Neural crest cell (in vitro differentiated cells): ENCODE results near the gene SUCLA2. TPM values are rescaled to one million over a fixed set of nuclear protein-coding genes. Genes with fewer than 3 reads are reported as not detected.

Source experiments
- DNase-seq: peaks from one replicate; pipeline ENCODE4 v3.0.0; 2021; ENCODE audit warnings: low read depth, mixed read lengths, low spot score
- H3K27ac Mint-ChIP-seq: one replicate; pipeline ENCODE4 v1.8.0; 2021; ENCODE audit warnings: mild to moderate bottlenecking, mixed read lengths; ENCODE audit not compliant: unreplicated experiment
- H3K27me3 Mint-ChIP-seq: 2 replicates; pipeline ENCODE4 v1.8.0; 2021; ENCODE audit warnings: low read depth, mild to moderate bottlenecking, mixed read lengths
- H3K36me3 Mint-ChIP-seq: 2 replicates; pipeline ENCODE4 v1.8.0; 2021; ENCODE audit warnings: low read depth, mild to moderate bottlenecking, mixed read lengths
- H3K4me1 Mint-ChIP-seq: 2 replicates; pipeline ENCODE4 v1.8.0; 2021; ENCODE audit warnings: mixed read lengths
- H3K4me3 Mint-ChIP-seq: one replicate; pipeline ENCODE4 v1.8.0; 2021; ENCODE audit warnings: mild to moderate bottlenecking, mixed read lengths
- H3K9me3 Mint-ChIP-seq: 2 replicates; pipeline ENCODE4 v1.8.0; 2021; ENCODE audit warnings: mixed read lengths
- total RNA-seq: library from RNA; stranded (reverse); gene quantifications from 2 replicates; pipeline ENCODE4 v1.2.1, GENCODE V29; 2021
- TF ChIP-seq, protein P1 (sequence below): fragments of 200-600 bp; sonication (generic); conservative IDR thresholded peaks from 2 replicates; pipeline ENCODE4 v1.5.0; 2021; ENCODE audit warnings: antibody characterized with exemption, mild to moderate bottlenecking

SUCLA2 gene
- total RNA-seq, 1 donor from 2014 or later: 49.3 TPM

- no peaks in the 10 kb centered on the region for H3K27me3 Mint-ChIP-seq
- H3K9me3 Mint-ChIP-seq: peaks cover 6% of the 10 kb centered on the region
- no peak for DNase-seq
- H3K4me1 Mint-ChIP-seq: no peaks in the 10 kb centered on the region
- no peak overlapping the region for H3K27ac Mint-ChIP-seq
- H3K36me3 Mint-ChIP-seq: peaks cover 13% of the 10 kb centered on the region
- H3K4me3 Mint-ChIP-seq: no peak overlapping the region
- TF ChIP-seq, protein P1, sequence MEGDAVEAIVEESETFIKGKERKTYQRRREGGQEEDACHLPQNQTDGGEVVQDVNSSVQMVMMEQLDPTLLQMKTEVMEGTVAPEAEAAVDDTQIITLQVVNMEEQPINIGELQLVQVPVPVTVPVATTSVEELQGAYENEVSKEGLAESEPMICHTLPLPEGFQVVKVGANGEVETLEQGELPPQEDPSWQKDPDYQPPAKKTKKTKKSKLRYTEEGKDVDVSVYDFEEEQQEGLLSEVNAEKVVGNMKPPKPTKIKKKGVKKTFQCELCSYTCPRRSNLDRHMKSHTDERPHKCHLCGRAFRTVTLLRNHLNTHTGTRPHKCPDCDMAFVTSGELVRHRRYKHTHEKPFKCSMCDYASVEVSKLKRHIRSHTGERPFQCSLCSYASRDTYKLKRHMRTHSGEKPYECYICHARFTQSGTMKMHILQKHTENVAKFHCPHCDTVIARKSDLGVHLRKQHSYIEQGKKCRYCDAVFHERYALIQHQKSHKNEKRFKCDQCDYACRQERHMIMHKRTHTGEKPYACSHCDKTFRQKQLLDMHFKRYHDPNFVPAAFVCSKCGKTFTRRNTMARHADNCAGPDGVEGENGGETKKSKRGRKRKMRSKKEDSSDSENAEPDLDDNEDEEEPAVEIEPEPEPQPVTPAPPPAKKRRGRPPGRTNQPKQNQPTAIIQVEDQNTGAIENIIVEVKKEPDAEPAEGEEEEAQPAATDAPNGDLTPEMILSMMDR: no peak
Observed at GRCh38 chr13:47896111-47896510, 105.0 kb downstream of the SUCLA2 start.

DNA sequence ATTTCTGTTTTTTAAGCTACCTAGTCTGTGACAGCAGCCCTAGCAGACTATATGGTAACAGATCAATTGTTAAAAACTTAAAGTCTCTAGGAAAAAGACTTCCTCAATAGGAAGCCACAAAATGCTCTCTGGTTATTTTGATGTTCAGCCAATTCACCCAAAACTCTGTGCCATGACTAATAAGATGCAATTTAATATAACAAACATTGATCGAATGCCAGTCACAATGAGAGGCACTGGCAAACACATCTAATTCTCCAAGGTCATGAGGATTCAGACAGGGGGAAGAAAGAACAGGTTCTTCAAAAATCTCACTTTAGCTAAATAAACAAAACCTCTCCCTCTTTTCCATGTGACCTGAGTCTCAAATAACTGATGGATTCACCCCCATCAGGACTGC lies 107.5 kb downstream of the SUCLA2 start:
- peaks cover 5% of the 10 kb centered on the region for H3K4me1 Mint-ChIP-seq
- no peaks in the 10 kb centered on the region for H3K9me3 Mint-ChIP-seq
- H3K27me3 Mint-ChIP-seq: no peaks in the 10 kb centered on the region
- TF ChIP-seq, protein P1: no peak
- no peaks in the 10 kb centered on the region for H3K36me3 Mint-ChIP-seq
- no peak overlapping the region for H3K27ac Mint-ChIP-seq
- DNase-seq: no peak
- H3K4me3 Mint-ChIP-seq: no peak overlapping the region

Other genes starting within 250 kb of the SUCLA2 start
- gene NUDT15, start 36.5 kb upstream of the SUCLA2 start, total RNA-seq: 35.1 and 36.2 TPM in 2 replicates
- 58.9 and 63.8 TPM in 2 replicates for gene MED4, start 93.8 kb upstream of the SUCLA2 start, total RNA-seq
- 126 and 127 TPM in 2 replicates for gene ITM2B, start 231.9 kb upstream of the SUCLA2 start, total RNA-seq